ENCODE measurements around the gene ASB2.

The ASB2 gene

GRCh38 chr14:93915070-93915705, 61.2 kb downstream of the ASB2 start:
- TF ChIP-seq CTCF (IDR thresholded peaks at IDR 0.05; ENCODE audit: borderline replicate concordance, insufficient read depth, low read depth, low read length), result no peak
- H3K4me3 ChIP-seq (ENCODE audit: low read depth, low read length), result no peak overlapping the region

GRCh38 chr14:93914278-93914677, 62.1 kb downstream of the ASB2 start:
- no peak for TF ChIP-seq CTCF (IDR thresholded peaks at IDR 0.05; ENCODE audit: borderline replicate concordance, insufficient read depth, low read depth, low read length)
- H3K4me3 ChIP-seq (ENCODE audit: low read depth, low read length), result no peak overlapping the region

GRCh38 chr14:93912782-93913181, 63.6 kb downstream of the ASB2 start:
- no peak overlapping the region for H3K4me3 ChIP-seq (ENCODE audit: low read depth, low read length)
- no peak for TF ChIP-seq CTCF (IDR thresholded peaks at IDR 0.05; ENCODE audit: borderline replicate concordance, insufficient read depth, low read depth, low read length)

GRCh38 chr14:93911975-93912615, 64.3 kb downstream of the ASB2 start:
- H3K4me3 ChIP-seq (ENCODE audit: low read depth, low read length), result no peak overlapping the region
- no peak for TF ChIP-seq CTCF (IDR thresholded peaks at IDR 0.05; ENCODE audit: borderline replicate concordance, insufficient read depth, low read depth, low read length)

- no peak for TF ChIP-seq CTCF (IDR thresholded peaks at IDR 0.05; ENCODE audit: borderline replicate concordance, insufficient read depth, low read depth, low read length)
- H3K4me3 ChIP-seq (ENCODE audit: low read depth, low read length), result no peak overlapping the region
Observed at GRCh38 chr14:93909429-93910128, 66.8 kb downstream of the ASB2 start.

GRCh38 chr14:93906341-93907329, 69.7 kb downstream of the ASB2 start:
- no peak overlapping the region for H3K4me3 ChIP-seq (ENCODE audit: low read depth, low read length)
- TF ChIP-seq CTCF (IDR thresholded peaks at IDR 0.05; ENCODE audit: borderline replicate concordance, insufficient read depth, low read depth, low read length), result peak; percentile 86

Measured in GM12875 (cell line).